Stimulated activated effector memory CD8-positive, alpha-beta T cell treated with anti-CD3 and anti-CD28 coated beads, Interleukin-12 subunit alpha, Interleukin-12 subunit beta, amount 100 ng/mL, for 72 hours (primary cell): ENCODE results near the gene MVD.
"Not testable (repeated sequence)": the region's sequence is repeated elsewhere in the genome, so short reads cannot be mapped to it uniquely, and the experiment has no call there.

Experiments used
- ATAC-seq: fragments of 150-1000 bp; cut with Tn5 transposase; 2 replicates; pipeline ENCODE4 v1.10.0; 2021
- DNase-seq, 2 donors: peaks; one replicate each; pipeline ENCODE4 v3.0.0; 2021 to 2022; ENCODE audit warnings: low spot score in 2 of 2
- H3K27ac Mint-ChIP-seq: one replicate; pipeline ENCODE4 v1.8.0; 2022; ENCODE audit warnings: mild to moderate bottlenecking, mixed read lengths
- H3K36me3 Mint-ChIP-seq: one replicate; pipeline ENCODE4 v1.8.0; 2022; ENCODE audit warnings: mild to moderate bottlenecking, mixed read lengths
- H3K4me1 Mint-ChIP-seq: one replicate; pipeline ENCODE4 v1.8.0; 2022; ENCODE audit warnings: mixed read lengths
- H3K4me3 Mint-ChIP-seq: one replicate; pipeline ENCODE4 v1.8.0; 2022; ENCODE audit warnings: mild to moderate bottlenecking, mixed read lengths
- H3K9me3 Mint-ChIP-seq: one replicate; pipeline ENCODE4 v1.8.0; 2022; ENCODE audit warnings: mixed read lengths

MVD gene

DNA sequence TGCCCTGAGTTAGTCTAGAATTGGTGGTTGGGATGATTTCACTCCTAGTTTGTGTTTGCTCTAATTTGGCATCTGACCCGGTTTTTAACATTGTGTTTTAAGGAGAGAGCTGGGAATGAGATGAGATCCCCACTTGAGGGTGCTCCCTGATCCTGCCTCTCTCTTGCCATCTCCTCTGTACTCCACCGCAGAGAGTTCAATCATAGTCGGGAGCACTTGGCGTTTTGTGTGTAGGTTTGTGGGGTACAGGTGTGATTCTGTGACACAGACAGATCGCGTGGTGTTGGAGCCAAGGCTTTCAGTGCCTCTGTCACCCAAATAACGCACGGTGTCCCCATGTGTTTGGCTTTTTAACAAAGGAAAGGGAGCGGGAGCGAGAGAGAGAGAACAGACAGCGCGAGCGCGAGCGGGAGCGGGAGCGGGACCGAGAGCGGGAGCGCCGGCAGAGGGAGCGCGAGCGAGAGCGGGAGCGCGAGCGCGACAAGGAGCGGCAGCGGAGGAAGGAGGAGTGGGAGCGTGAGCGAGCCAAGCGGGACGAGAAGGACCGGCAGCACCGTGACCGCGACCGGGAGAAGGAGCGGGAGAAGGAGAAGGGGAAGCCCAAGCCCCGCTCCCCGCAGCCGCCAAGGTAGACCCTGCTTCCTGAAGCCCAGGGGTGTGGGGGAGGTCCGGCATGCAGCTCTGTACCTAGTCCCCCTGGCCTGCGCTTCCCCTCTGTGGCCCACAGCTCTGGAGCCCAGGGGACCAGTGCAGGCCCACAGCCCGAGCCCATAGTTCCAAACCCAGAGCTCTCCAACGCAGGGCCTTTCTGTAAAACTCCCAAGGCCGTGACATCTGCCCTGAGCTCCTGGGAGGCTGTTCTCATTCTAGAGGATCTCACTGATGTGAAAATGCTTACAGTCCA lies 51.7 kb downstream of the MVD start:
- Mint-ChIP-seq H3K27ac (peak overlapping the region; percentile 81), H3K4me3 (no peak overlapping the region), H3K9me3 (no peaks in the 10 kb centered on the region), H3K4me1 (peaks cover 36% of the 10 kb centered on the region), H3K36me3 (peaks cover 87% of the 10 kb centered on the region)
- no peak for ATAC-seq
- DNase-seq, result no peak

DNA sequence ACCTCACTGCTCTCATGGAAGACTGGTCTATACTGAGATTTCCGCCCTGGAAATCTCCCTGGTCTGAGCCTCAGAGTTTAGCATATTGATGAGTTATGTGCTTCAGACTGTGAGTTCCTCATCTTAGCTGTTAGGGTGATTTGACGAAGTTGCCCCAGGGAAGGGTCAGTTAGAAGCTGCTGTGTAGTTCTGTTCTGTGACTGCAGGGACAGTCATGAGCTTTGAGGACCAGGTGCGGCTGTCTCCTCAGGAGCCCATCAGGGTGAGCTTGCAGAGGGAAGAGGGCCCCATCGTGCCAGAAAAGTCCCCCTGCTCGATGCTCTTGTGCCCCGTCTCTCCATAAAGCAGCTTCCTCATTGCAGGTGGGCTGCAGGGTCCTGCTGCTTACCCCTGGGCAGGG lies 52.8 kb downstream of the MVD start:
- DNase-seq (no peak), ATAC-seq (no peak)
- Mint-ChIP-seq H3K36me3 (peaks cover 85% of the 10 kb centered on the region), H3K4me3 (no peak overlapping the region), H3K9me3 (no peaks in the 10 kb centered on the region), H3K4me1 (peaks cover 29% of the 10 kb centered on the region), H3K27ac (peak overlapping the region; percentile 76)

DNA sequence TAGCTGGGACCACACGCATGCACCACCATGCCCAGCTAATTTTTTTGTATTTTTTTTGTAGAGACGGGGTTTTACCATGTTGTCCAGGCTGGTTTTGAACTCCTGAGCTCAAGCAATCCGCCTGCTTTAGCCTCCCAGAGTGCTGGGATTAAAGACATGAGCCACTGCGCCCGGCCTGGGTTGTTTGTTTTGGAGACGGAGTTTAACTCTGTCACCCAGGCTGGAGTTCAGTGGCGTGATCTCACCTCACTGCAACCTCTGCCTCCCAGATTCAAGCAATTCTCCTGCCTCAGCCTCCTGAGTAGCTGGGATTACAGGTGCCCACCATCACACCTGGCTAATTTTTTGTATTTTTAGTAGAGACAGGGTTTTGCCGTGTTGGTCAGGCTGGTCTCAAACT lies 53.5 kb downstream of the MVD start:
- not testable (repeated sequence) for H3K4me3 Mint-ChIP-seq, DNase-seq, ATAC-seq, H3K9me3 Mint-ChIP-seq
- Mint-ChIP-seq H3K4me1 (peaks cover 24% of the 10 kb centered on the region), H3K36me3 (peaks cover 90% of the 10 kb centered on the region), H3K27ac (peak overlapping the region; percentile 76)

- Mint-ChIP-seq H3K9me3 (no peaks in the 10 kb centered on the region), H3K27ac (peak overlapping the region; percentile 24), H3K4me3 (no peak overlapping the region), H3K4me1 (peaks cover 12% of the 10 kb centered on the region), H3K36me3 (peaks cover 94% of the 10 kb centered on the region)
- no peak for ATAC-seq
- no peak for DNase-seq
These were observed 54.8 kb downstream of the MVD start for GRCh38 chr16:88608076-88608475.

GRCh38 chr16:88606148-88606757 lies 56.6 kb downstream of the MVD start:
- no peak overlapping the region for H3K27ac Mint-ChIP-seq
- no peaks in the 10 kb centered on the region for H3K9me3 Mint-ChIP-seq
- peaks cover 96% of the 10 kb centered on the region for H3K36me3 Mint-ChIP-seq
- ATAC-seq (no peak), DNase-seq (no peak)
- H3K4me1 Mint-ChIP-seq, result peaks cover 19% of the 10 kb centered on the region
- no peak overlapping the region for H3K4me3 Mint-ChIP-seq

GRCh38 chr16:88605186-88606147 lies 57.4 kb downstream of the MVD start:
- Mint-ChIP-seq H3K9me3 (no peaks in the 10 kb centered on the region), H3K4me1 (peaks cover 23% of the 10 kb centered on the region), H3K27ac (no peak overlapping the region), H3K36me3 (peaks cover 96% of the 10 kb centered on the region), H3K4me3 (no peak overlapping the region)
- DNase-seq, result no peak
- no peak for ATAC-seq

DNA sequence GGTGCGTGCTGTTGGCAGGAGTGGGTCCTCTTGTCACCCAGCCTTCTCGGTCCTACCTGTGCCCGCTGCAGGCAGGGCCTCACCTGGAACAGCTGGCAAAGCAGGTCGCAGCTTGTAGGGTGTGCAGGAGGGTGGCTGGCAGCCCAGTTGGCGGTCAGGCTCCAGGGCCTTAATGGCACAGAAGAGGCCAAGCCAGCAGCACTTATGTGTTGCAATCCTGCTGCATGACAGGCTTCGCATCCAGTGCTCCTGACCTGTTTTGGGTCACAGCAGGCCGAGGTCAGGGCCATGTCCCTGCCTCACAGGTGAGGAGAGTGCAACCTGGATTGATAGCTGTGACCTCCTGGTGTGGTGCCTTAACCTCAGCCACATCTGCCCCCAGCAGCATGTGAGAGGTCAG lies 60.8 kb downstream of the MVD start:
- Mint-ChIP-seq H3K36me3 (peaks cover 95% of the 10 kb centered on the region), H3K4me3 (no peak overlapping the region)

More for the DNA sequence above, 60.8 kb downstream of the MVD start:
- Mint-ChIP-seq H3K27ac (peak overlapping the region; percentile 86), H3K9me3 (no peaks in the 10 kb centered on the region), H3K4me1 (peaks cover 13% of the 10 kb centered on the region)
- DNase-seq (no peak), ATAC-seq (no peak)
